WTC11 (cell line): Measurements from ENCODE around the gene USP48. TPM values are rescaled to one million over a fixed set of nuclear protein-coding genes. Genes with fewer than 3 reads are reported as not detected.

Experiments
- ATAC-seq: fragments of 200-7000 bp; cut with Tn5 transposase; 2 replicates; pipeline ENCODE4 v1.10.0; 2021; ENCODE audit warnings: mild to moderate bottlenecking, moderate library complexity
- CTCF ChIA-PET: fragments of 300-600 bp; sonication (Branson Sonifier 250); formaldehyde crosslinking; loops from one replicate; lab custom pipeline; 2021; ENCODE audit warnings: antibody characterized with exemption; lab: Charles Lee
- POLR2A ChIA-PET: fragments of 350-600 bp; sonication (Branson Sonifier 250); formaldehyde crosslinking; loops from one replicate; lab custom pipeline; 2021; ENCODE audit warnings: antibody characterized with exemption; lab: Charles Lee
- DNase-seq: peaks from one replicate; pipeline ENCODE4 v3.0.0; 2021; ENCODE audit warnings: low spot score
- H3K27ac Mint-ChIP-seq: 2 replicates; pipeline ENCODE4 v1.8.0; 2021; ENCODE audit warnings: mixed read lengths
- H3K27me3 Mint-ChIP-seq: 2 replicates; pipeline ENCODE4 v1.8.0; 2021; ENCODE audit warnings: low read depth, mild to moderate bottlenecking, moderate library complexity, mixed read lengths
- H3K36me3 Mint-ChIP-seq: 2 replicates; pipeline ENCODE4 v1.8.0; 2021; ENCODE audit warnings: mixed read lengths
- H3K4me1 Mint-ChIP-seq: 2 replicates; pipeline ENCODE4 v1.8.0; 2022; ENCODE audit warnings: mixed read lengths
- H3K4me3 Mint-ChIP-seq: 2 replicates; pipeline ENCODE4 v1.8.0; 2021; ENCODE audit warnings: mild to moderate bottlenecking, moderate library complexity, mixed read lengths
- H3K9me3 Mint-ChIP-seq: 2 replicates; pipeline ENCODE4 v1.8.0; 2021; ENCODE audit warnings: mixed read lengths
- E2F1 ChIP-seq: sonication (generic); formaldehyde crosslinking; IDR thresholded peaks from 2 replicates; pipeline ENCODE4 v1.8.0; 2022; ENCODE audit warnings: mild to moderate bottlenecking, missing genetic modification reagents
- GRHL2 ChIP-seq: fragments of 250-450 bp; sonication (Bioruptor Pico); IDR thresholded peaks from 2 replicates; pipeline ENCODE4 v1.8.0; 2022; ENCODE audit warnings: mild to moderate bottlenecking, moderate library complexity; ENCODE audit not compliant: insufficient replicate concordance, severe bottlenecking
- IRF1 ChIP-seq: sonication (generic); formaldehyde crosslinking; IDR thresholded peaks from 2 replicates; pipeline ENCODE4 v1.8.0; 2023; ENCODE audit warnings: missing genetic modification reagents
- MAX ChIP-seq: sonication (generic); formaldehyde crosslinking; IDR thresholded peaks from 2 replicates; pipeline ENCODE4 v1.8.0; 2022; ENCODE audit warnings: mild to moderate bottlenecking, missing genetic modification reagents
- NR3C1 ChIP-seq: sonication (generic); formaldehyde crosslinking; conservative IDR thresholded peaks from 2 replicates; pipeline ENCODE4 v1.8.1; 2023; ENCODE audit warnings: low read depth, mild to moderate bottlenecking, missing genetic modification reagents
- SP1 ChIP-seq: sonication (generic); formaldehyde crosslinking; conservative IDR thresholded peaks from 2 replicates; pipeline ENCODE4 v1.8.1; 2022; ENCODE audit warnings: missing genetic modification reagents
- ZNF138 ChIP-seq: sonication (generic); formaldehyde crosslinking; conservative IDR thresholded peaks from 2 replicates; pipeline ENCODE4 v1.8.1; 2022; ENCODE audit warnings: mild to moderate bottlenecking, moderate library complexity, missing genetic modification reagents
- ZNF232 ChIP-seq: sonication (generic); formaldehyde crosslinking; IDR thresholded peaks from 2 replicates; pipeline ENCODE4 v1.8.0; 2022; ENCODE audit warnings: mild to moderate bottlenecking, missing genetic modification reagents
- ZNF263 ChIP-seq: sonication (generic); formaldehyde crosslinking; IDR thresholded peaks from 2 replicates; pipeline ENCODE4 v1.8.1; 2022; ENCODE audit warnings: low read depth, mild to moderate bottlenecking, moderate library complexity, missing genetic modification reagents
- ZNF317 ChIP-seq: sonication (generic); formaldehyde crosslinking; IDR thresholded peaks from 2 replicates; pipeline ENCODE4 v1.8.1; 2023; ENCODE audit warnings: low read depth, mild to moderate bottlenecking, moderate library complexity, missing genetic modification reagents, borderline replicate concordance
- ZSCAN18 ChIP-seq: fragments of 250-450 bp; sonication (Bioruptor Pico); IDR thresholded peaks from 2 replicates; pipeline ENCODE4 v2.1.2; 2022; ENCODE audit warnings: mild to moderate bottlenecking, moderate library complexity
- total RNA-seq: library from RNA; stranded (reverse); gene quantifications from 3 replicates; pipeline ENCODE4 v1.2.3, GENCODE V29; 2021
- TF ChIP-seq, protein P1 (sequence below): sonication (generic); formaldehyde crosslinking; conservative IDR thresholded peaks from 2 replicates; pipeline ENCODE4 v1.8.1; 2023; ENCODE audit warnings: mild to moderate bottlenecking, low read depth, missing genetic modification reagents, moderate library complexity
- TF ChIP-seq, protein P2 (sequence below): sonication (generic); formaldehyde crosslinking; conservative IDR thresholded peaks from 2 replicates; pipeline ENCODE4 v1.8.1; 2022; ENCODE audit warnings: mild to moderate bottlenecking, missing genetic modification reagents
- TF ChIP-seq, protein P3 (sequence below): sonication (generic); formaldehyde crosslinking; IDR thresholded peaks from 2 replicates; pipeline ENCODE4 v1.8.0; 2023; ENCODE audit warnings: missing genetic modification reagents, mild to moderate bottlenecking, borderline replicate concordance
- TF ChIP-seq, protein P4 (sequence below): sonication (generic); formaldehyde crosslinking; IDR thresholded peaks from 2 replicates; pipeline ENCODE4 v1.8.1; 2023; ENCODE audit warnings: mild to moderate bottlenecking, missing genetic modification reagents
- TF ChIP-seq, protein P5 (sequence below): sonication (generic); formaldehyde crosslinking; IDR thresholded peaks from 2 replicates; pipeline ENCODE4 v1.8.0; 2022; ENCODE audit warnings: missing genetic modification reagents

Gene USP48
- total RNA-seq, 1 experiment from 2014 or later: 86.9 TPM

- TF ChIP-seq IRF1 (CRISPR knock-in tag) (no peak), ZNF263 (CRISPR knock-in tag) (no peak), NR3C1 (CRISPR knock-in tag) (no peak), ZSCAN18 (CRISPR knock-in tag) (no peak), ZNF232 (no peak), MAX (CRISPR knock-in tag) (no peak)
- TF ChIP-seq, protein P1, sequence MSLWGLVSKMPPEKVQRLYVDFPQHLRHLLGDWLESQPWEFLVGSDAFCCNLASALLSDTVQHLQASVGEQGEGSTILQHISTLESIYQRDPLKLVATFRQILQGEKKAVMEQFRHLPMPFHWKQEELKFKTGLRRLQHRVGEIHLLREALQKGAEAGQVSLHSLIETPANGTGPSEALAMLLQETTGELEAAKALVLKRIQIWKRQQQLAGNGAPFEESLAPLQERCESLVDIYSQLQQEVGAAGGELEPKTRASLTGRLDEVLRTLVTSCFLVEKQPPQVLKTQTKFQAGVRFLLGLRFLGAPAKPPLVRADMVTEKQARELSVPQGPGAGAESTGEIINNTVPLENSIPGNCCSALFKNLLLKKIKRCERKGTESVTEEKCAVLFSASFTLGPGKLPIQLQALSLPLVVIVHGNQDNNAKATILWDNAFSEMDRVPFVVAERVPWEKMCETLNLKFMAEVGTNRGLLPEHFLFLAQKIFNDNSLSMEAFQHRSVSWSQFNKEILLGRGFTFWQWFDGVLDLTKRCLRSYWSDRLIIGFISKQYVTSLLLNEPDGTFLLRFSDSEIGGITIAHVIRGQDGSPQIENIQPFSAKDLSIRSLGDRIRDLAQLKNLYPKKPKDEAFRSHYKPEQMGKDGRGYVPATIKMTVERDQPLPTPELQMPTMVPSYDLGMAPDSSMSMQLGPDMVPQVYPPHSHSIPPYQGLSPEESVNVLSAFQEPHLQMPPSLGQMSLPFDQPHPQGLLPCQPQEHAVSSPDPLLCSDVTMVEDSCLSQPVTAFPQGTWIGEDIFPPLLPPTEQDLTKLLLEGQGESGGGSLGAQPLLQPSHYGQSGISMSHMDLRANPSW (CRISPR knock-in tag): no peak
- TF ChIP-seq, protein P2, sequence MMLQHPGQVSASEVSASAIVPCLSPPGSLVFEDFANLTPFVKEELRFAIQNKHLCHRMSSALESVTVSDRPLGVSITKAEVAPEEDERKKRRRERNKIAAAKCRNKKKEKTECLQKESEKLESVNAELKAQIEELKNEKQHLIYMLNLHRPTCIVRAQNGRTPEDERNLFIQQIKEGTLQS (CRISPR knock-in tag): no peak
- TF ChIP-seq, protein P3, sequence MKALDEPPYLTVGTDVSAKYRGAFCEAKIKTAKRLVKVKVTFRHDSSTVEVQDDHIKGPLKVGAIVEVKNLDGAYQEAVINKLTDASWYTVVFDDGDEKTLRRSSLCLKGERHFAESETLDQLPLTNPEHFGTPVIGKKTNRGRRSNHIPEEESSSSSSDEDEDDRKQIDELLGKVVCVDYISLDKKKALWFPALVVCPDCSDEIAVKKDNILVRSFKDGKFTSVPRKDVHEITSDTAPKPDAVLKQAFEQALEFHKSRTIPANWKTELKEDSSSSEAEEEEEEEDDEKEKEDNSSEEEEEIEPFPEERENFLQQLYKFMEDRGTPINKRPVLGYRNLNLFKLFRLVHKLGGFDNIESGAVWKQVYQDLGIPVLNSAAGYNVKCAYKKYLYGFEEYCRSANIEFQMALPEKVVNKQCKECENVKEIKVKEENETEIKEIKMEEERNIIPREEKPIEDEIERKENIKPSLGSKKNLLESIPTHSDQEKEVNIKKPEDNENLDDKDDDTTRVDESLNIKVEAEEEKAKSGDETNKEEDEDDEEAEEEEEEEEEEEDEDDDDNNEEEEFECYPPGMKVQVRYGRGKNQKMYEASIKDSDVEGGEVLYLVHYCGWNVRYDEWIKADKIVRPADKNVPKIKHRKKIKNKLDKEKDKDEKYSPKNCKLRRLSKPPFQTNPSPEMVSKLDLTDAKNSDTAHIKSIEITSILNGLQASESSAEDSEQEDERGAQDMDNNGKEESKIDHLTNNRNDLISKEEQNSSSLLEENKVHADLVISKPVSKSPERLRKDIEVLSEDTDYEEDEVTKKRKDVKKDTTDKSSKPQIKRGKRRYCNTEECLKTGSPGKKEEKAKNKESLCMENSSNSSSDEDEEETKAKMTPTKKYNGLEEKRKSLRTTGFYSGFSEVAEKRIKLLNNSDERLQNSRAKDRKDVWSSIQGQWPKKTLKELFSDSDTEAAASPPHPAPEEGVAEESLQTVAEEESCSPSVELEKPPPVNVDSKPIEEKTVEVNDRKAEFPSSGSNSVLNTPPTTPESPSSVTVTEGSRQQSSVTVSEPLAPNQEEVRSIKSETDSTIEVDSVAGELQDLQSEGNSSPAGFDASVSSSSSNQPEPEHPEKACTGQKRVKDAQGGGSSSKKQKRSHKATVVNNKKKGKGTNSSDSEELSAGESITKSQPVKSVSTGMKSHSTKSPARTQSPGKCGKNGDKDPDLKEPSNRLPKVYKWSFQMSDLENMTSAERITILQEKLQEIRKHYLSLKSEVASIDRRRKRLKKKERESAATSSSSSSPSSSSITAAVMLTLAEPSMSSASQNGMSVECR: no peak
- ATAC-seq: no peak
- Mint-ChIP-seq H3K9me3 (no peaks in the 10 kb centered on the region), H3K36me3 (no peaks in the 10 kb centered on the region), H3K4me3 (no peak overlapping the region), H3K4me1 (peaks cover 17% of the 10 kb centered on the region), H3K27ac (no peak overlapping the region), H3K27me3 (peaks cover 18% of the 10 kb centered on the region)
- ChIA-PET POLR2A (no interaction called here), CTCF (no interaction called here)
- DNase-seq: no peak
These were observed 132.5 kb downstream of the USP48 start for GRCh38 chr1:21650400-21650799.

GRCh38 chr1:21649315-21649714 lies 133.6 kb downstream of the USP48 start:
- H3K4me1 Mint-ChIP-seq: peaks cover 17% of the 10 kb centered on the region
- H3K36me3 Mint-ChIP-seq: no peaks in the 10 kb centered on the region
- H3K9me3 Mint-ChIP-seq: no peaks in the 10 kb centered on the region
- no peak overlapping the region for H3K4me3 Mint-ChIP-seq
- no peak overlapping the region for H3K27ac Mint-ChIP-seq
- POLR2A ChIA-PET: no interaction called here
- CTCF ChIA-PET: interaction anchor here (1.9 kb wide), 1 partner anchor 10 kb away, joined by 7 read pairs; no protein-coding TSS in a partner anchor
- no peak for ATAC-seq
- no peak for DNase-seq
- peaks cover 17% of the 10 kb centered on the region for H3K27me3 Mint-ChIP-seq
- TF ChIP-seq ZNF138 (no peak), SP1 (CRISPR knock-in tag) (no peak), GRHL2 (CRISPR knock-in tag) (no peak), E2F1 (CRISPR knock-in tag) (no peak), ZNF317 (CRISPR knock-in tag) (no peak)
- TF ChIP-seq, protein P4, sequence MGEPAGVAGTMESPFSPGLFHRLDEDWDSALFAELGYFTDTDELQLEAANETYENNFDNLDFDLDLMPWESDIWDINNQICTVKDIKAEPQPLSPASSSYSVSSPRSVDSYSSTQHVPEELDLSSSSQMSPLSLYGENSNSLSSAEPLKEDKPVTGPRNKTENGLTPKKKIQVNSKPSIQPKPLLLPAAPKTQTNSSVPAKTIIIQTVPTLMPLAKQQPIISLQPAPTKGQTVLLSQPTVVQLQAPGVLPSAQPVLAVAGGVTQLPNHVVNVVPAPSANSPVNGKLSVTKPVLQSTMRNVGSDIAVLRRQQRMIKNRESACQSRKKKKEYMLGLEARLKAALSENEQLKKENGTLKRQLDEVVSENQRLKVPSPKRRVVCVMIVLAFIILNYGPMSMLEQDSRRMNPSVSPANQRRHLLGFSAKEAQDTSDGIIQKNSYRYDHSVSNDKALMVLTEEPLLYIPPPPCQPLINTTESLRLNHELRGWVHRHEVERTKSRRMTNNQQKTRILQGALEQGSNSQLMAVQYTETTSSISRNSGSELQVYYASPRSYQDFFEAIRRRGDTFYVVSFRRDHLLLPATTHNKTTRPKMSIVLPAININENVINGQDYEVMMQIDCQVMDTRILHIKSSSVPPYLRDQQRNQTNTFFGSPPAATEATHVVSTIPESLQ: no peak
- TF ChIP-seq, protein P2 (CRISPR knock-in tag): no peak
- TF ChIP-seq, protein P5, sequence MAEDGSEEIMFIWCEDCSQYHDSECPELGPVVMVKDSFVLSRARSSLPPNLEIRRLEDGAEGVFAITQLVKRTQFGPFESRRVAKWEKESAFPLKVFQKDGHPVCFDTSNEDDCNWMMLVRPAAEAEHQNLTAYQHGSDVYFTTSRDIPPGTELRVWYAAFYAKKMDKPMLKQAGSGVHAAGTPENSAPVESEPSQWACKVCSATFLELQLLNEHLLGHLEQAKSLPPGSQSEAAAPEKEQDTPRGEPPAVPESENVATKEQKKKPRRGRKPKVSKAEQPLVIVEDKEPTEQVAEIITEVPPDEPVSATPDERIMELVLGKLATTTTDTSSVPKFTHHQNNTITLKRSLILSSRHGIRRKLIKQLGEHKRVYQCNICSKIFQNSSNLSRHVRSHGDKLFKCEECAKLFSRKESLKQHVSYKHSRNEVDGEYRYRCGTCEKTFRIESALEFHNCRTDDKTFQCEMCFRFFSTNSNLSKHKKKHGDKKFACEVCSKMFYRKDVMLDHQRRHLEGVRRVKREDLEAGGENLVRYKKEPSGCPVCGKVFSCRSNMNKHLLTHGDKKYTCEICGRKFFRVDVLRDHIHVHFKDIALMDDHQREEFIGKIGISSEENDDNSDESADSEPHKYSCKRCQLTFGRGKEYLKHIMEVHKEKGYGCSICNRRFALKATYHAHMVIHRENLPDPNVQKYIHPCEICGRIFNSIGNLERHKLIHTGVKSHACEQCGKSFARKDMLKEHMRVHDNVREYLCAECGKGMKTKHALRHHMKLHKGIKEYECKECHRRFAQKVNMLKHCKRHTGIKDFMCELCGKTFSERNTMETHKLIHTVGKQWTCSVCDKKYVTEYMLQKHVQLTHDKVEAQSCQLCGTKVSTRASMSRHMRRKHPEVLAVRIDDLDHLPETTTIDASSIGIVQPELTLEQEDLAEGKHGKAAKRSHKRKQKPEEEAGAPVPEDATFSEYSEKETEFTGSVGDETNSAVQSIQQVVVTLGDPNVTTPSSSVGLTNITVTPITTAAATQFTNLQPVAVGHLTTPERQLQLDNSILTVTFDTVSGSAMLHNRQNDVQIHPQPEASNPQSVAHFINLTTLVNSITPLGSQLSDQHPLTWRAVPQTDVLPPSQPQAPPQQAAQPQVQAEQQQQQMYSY (CRISPR knock-in tag): no peak
